ENCODE results near the gene RCCD1. TPM values are rescaled to one million over a fixed set of nuclear protein-coding genes. Genes with fewer than 3 reads are reported as not detected.
A peak's percentile ranks its signal among the peaks of the same experiment; 100 is the strongest.

Gene RCCD1
- total RNA-seq, 2 donors from 2014 or later: 26.2 to 27.6 TPM

- no peak overlapping the region for H3K4me3 Mint-ChIP-seq
- no peak overlapping the region for H3K27ac Mint-ChIP-seq
- no peaks in the 10 kb centered on the region for H3K9me3 Mint-ChIP-seq
- DNase-seq (no peak), ATAC-seq (replicated peaks in 1 of 2) (peak in 1 of 2 donors; percentile 11)
- no peaks in the 10 kb centered on the region for H3K27me3 Mint-ChIP-seq (ENCODE audit: low read depth)
- no peaks in the 10 kb centered on the region for H3K4me1 Mint-ChIP-seq (ENCODE audit: low read depth)
- peaks cover 9 to 28% of the 10 kb centered on the region in 2 donors for H3K36me3 Mint-ChIP-seq (ENCODE audit: insufficient read depth in 2 of 2)
These were observed 15.6 kb downstream of the RCCD1 start for GRCh38 chr15:90970274-90970673.

GRCh38 chr15:90972133-90972532 lies 17.4 kb downstream of the RCCD1 start:
- Mint-ChIP-seq H3K36me3 (ENCODE audit: insufficient read depth in 2 of 2) (peaks cover 6 to 35% of the 10 kb centered on the region in 2 donors), H3K4me3 (no peak overlapping the region), H3K4me1 (ENCODE audit: low read depth) (no peaks in the 10 kb centered on the region), H3K27me3 (ENCODE audit: low read depth) (no peaks in the 10 kb centered on the region), H3K9me3 (no peaks in the 10 kb centered on the region), H3K27ac (no peak overlapping the region)
- ATAC-seq (replicated peaks in 1 of 2): no peak
- no peak for DNase-seq

- Mint-ChIP-seq H3K4me3 (no peak overlapping the region), H3K36me3 (ENCODE audit: insufficient read depth in 2 of 2) (peaks cover 14 to 45% of the 10 kb centered on the region in 2 donors), H3K9me3 (no peaks in the 10 kb centered on the region), H3K4me1 (ENCODE audit: low read depth) (no peaks in the 10 kb centered on the region), H3K27ac (no peak overlapping the region), H3K27me3 (ENCODE audit: low read depth) (no peaks in the 10 kb centered on the region)
- ATAC-seq (replicated peaks in 1 of 2) (no peak), DNase-seq (no peak)
These were observed 19.5 kb downstream of the RCCD1 start for GRCh38 chr15:90974216-90974615.

GRCh38 chr15:90979582-90979981 lies 24.9 kb downstream of the RCCD1 start:
- ATAC-seq (replicated peaks in 1 of 2) (no peak), DNase-seq (no peak)
- Mint-ChIP-seq H3K4me1 (ENCODE audit: low read depth) (peaks cover 19% of the 10 kb centered on the region), H3K36me3 (ENCODE audit: insufficient read depth in 2 of 2) (peaks cover 27 to 73% of the 10 kb centered on the region in 2 donors), H3K27me3 (ENCODE audit: low read depth) (no peaks in the 10 kb centered on the region), H3K9me3 (no peaks in the 10 kb centered on the region), H3K27ac (no peak overlapping the region), H3K4me3 (no peak overlapping the region)

GRCh38 chr15:90981681-90982080 lies 27.0 kb downstream of the RCCD1 start:
- Mint-ChIP-seq H3K4me3 (no peak overlapping the region), H3K27ac (no peak overlapping the region), H3K36me3 (ENCODE audit: insufficient read depth in 2 of 2) (peaks cover 25 to 64% of the 10 kb centered on the region in 2 donors), H3K9me3 (no peaks in the 10 kb centered on the region), H3K27me3 (ENCODE audit: low read depth) (no peaks in the 10 kb centered on the region), H3K4me1 (ENCODE audit: low read depth) (peaks cover 19% of the 10 kb centered on the region)
- DNase-seq (no peak), ATAC-seq (replicated peaks in 1 of 2) (no peak)

GRCh38 chr15:90982135-90982534 lies 27.5 kb downstream of the RCCD1 start:
- H3K4me3 Mint-ChIP-seq: no peak overlapping the region

GRCh38 chr15:90986790-90987507 lies 32.3 kb downstream of the RCCD1 start:
- H3K27ac Mint-ChIP-seq: no peak overlapping the region
- no peak overlapping the region for H3K4me3 Mint-ChIP-seq
- peaks cover 7 to 27% of the 10 kb centered on the region in 2 donors for H3K36me3 Mint-ChIP-seq (ENCODE audit: insufficient read depth in 2 of 2)
- H3K27me3 Mint-ChIP-seq (ENCODE audit: low read depth): no peaks in the 10 kb centered on the region
- peaks cover 40% of the 10 kb centered on the region for H3K4me1 Mint-ChIP-seq (ENCODE audit: low read depth)
- ATAC-seq (replicated peaks in 1 of 2): no peak
- no peak for DNase-seq
- H3K9me3 Mint-ChIP-seq: no peaks in the 10 kb centered on the region

More at GRCh38 chr15:90982135-90982534, 27.5 kb downstream of the RCCD1 start:
- H3K27ac Mint-ChIP-seq: peak overlapping the region; percentile 4
- DNase-seq (no peak), ATAC-seq (replicated peaks in 1 of 2) (peak; percentile 22 to 70)
- peaks cover 19% of the 10 kb centered on the region for H3K4me1 Mint-ChIP-seq (ENCODE audit: low read depth)
- H3K9me3 Mint-ChIP-seq: no peaks in the 10 kb centered on the region
- no peaks in the 10 kb centered on the region for H3K27me3 Mint-ChIP-seq (ENCODE audit: low read depth)
- peaks cover 25 to 62% of the 10 kb centered on the region in 2 donors for H3K36me3 Mint-ChIP-seq (ENCODE audit: insufficient read depth in 2 of 2)

- H3K9me3 Mint-ChIP-seq: no peaks in the 10 kb centered on the region
- ATAC-seq (replicated peaks in 1 of 2) (no peak), DNase-seq (no peak)
- peaks cover 9 to 23% of the 10 kb centered on the region in 2 donors for H3K36me3 Mint-ChIP-seq (ENCODE audit: insufficient read depth in 2 of 2)
- no peak overlapping the region for H3K4me3 Mint-ChIP-seq
- no peak overlapping the region for H3K27ac Mint-ChIP-seq
- no peaks in the 10 kb centered on the region for H3K27me3 Mint-ChIP-seq (ENCODE audit: low read depth)
- peaks cover 41% of the 10 kb centered on the region for H3K4me1 Mint-ChIP-seq (ENCODE audit: low read depth)
These were observed 33.0 kb downstream of the RCCD1 start for GRCh38 chr15:90987561-90988141.

GRCh38 chr15:90988296-90988695 lies 33.6 kb downstream of the RCCD1 start:
- H3K36me3 Mint-ChIP-seq (ENCODE audit: insufficient read depth in 2 of 2): peaks cover 7 to 18% of the 10 kb centered on the region in 2 donors
- H3K4me3 Mint-ChIP-seq: peak overlapping the region; percentile 1 to 12
- ATAC-seq (replicated peaks in 1 of 2): no peak
- peak overlapping the region; percentile 1 for H3K27ac Mint-ChIP-seq
- no peaks in the 10 kb centered on the region for H3K9me3 Mint-ChIP-seq
- no peaks in the 10 kb centered on the region for H3K27me3 Mint-ChIP-seq (ENCODE audit: low read depth)
- no peak for DNase-seq
- H3K4me1 Mint-ChIP-seq (ENCODE audit: low read depth): peaks cover 41% of the 10 kb centered on the region

GRCh38 chr15:90989040-90989768 lies 34.5 kb downstream of the RCCD1 start:
- ATAC-seq (replicated peaks in 1 of 2): no peak
- no peak overlapping the region for H3K27ac Mint-ChIP-seq
- DNase-seq: no peak
- peaks cover 34% of the 10 kb centered on the region for H3K4me1 Mint-ChIP-seq (ENCODE audit: low read depth)
- no peaks in the 10 kb centered on the region for H3K27me3 Mint-ChIP-seq (ENCODE audit: low read depth)
- H3K9me3 Mint-ChIP-seq: no peaks in the 10 kb centered on the region
- peaks cover 3 to 13% of the 10 kb centered on the region in 2 donors for H3K36me3 Mint-ChIP-seq (ENCODE audit: insufficient read depth in 2 of 2)
- peak overlapping the region in 1 of 2 donors; percentile 12 for H3K4me3 Mint-ChIP-seq

- no peaks in the 10 kb centered on the region for H3K27me3 Mint-ChIP-seq (ENCODE audit: low read depth)
- H3K4me1 Mint-ChIP-seq (ENCODE audit: low read depth): peaks cover 37% of the 10 kb centered on the region
- H3K9me3 Mint-ChIP-seq: no peaks in the 10 kb centered on the region
- H3K36me3 Mint-ChIP-seq (ENCODE audit: insufficient read depth in 2 of 2): peaks cover 6 to 13% of the 10 kb centered on the region in 2 donors
- DNase-seq (no peak), ATAC-seq (replicated peaks in 1 of 2) (no peak)
- H3K27ac Mint-ChIP-seq: no peak overlapping the region
- no peak overlapping the region for H3K4me3 Mint-ChIP-seq
These were observed 35.8 kb downstream of the RCCD1 start for GRCh38 chr15:90990446-90990845.

- Mint-ChIP-seq H3K27me3 (ENCODE audit: low read depth) (no peaks in the 10 kb centered on the region), H3K9me3 (no peaks in the 10 kb centered on the region), H3K27ac (no peak overlapping the region), H3K36me3 (ENCODE audit: insufficient read depth in 2 of 2) (peaks cover 6 to 13% of the 10 kb centered on the region in 2 donors), H3K4me3 (peak overlapping the region; percentile 2 to 29), H3K4me1 (ENCODE audit: low read depth) (peaks cover 45% of the 10 kb centered on the region)
- ATAC-seq (replicated peaks in 1 of 2) (no peak), DNase-seq (no peak)
These were observed 37.1 kb downstream of the RCCD1 start for GRCh38 chr15:90991587-90992285.

GRCh38 chr15:90994059-90994416 lies 39.4 kb downstream of the RCCD1 start:
- Mint-ChIP-seq H3K27ac (peak overlapping the region; percentile 98), H3K9me3 (no peaks in the 10 kb centered on the region), H3K27me3 (ENCODE audit: low read depth) (no peaks in the 10 kb centered on the region), H3K4me1 (ENCODE audit: low read depth) (peaks cover 30% of the 10 kb centered on the region), H3K4me3 (peak overlapping the region; percentile 99 to 100), H3K36me3 (ENCODE audit: insufficient read depth in 2 of 2) (peaks cover 11 to 20% of the 10 kb centered on the region in 2 donors)
- DNase-seq (peak; percentile 28 to 52), ATAC-seq (replicated peaks in 1 of 2) (peak; percentile 33 to 48)

Data from activated T-cell treated with anti-CD3 and anti-CD28 coated beads, Interleukin-2, amount 50 U/mL, for 72 hours (primary cell).